SK-N-MC (cell line): ENCODE measurements around the gene RFXANK.

ENCODE experiments used
- EZH2 ChIP-seq: fragments of 200-600 bp; sonication (generic); IDR thresholded peaks from one replicate; pipeline ENCODE4 v1.6.1; 2017; ENCODE audit warnings: antibody characterized with exemption
- POLR2AphosphoS5 ChIP-seq: IDR thresholded peaks from 2 replicates; pipeline ENCODE4 v1.6.1; 2012; ENCODE audit warnings: mild to moderate bottlenecking, low read depth, low read length, borderline replicate concordance

GRCh38 chr19:19238126-19238894 is 46.3 kb downstream of the RFXANK start:
- TF ChIP-seq EZH2 (no peak), POLR2AphosphoS5 (no peak)
